Measurements from ENCODE around the gene ATG16L1. TPM values are rescaled to one million over a fixed set of nuclear protein-coding genes. Genes with fewer than 3 reads are reported as not detected.

ATG16L1 gene
- total RNA-seq, 1 donor from 2014 or later: 26.4 TPM

DNA sequence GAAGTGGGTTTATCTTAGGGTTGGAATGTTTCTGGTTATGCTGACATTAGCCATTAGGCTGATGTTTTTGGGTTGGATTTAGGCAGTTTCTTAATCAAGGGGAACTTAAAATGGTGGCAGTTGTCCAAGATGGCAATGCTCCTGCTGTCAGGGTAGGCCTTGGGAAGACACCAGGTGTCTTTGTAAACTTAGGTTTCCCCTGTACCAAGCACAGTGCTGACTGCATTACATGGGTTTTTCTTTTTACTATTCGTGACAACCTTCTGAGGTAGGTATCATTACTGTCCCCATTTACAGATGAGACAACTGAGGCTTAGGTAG is 528 bp upstream of the ATG16L1 start:
- intact Hi-C loops (cut with DNase I): loop anchor here (5.0 kb wide), 1 partner anchor 399 kb away; no protein-coding TSS in a partner anchor
- ATAC-seq (no peak), DNase-seq (ENCODE audit: low spot score) (no peak)

DNA sequence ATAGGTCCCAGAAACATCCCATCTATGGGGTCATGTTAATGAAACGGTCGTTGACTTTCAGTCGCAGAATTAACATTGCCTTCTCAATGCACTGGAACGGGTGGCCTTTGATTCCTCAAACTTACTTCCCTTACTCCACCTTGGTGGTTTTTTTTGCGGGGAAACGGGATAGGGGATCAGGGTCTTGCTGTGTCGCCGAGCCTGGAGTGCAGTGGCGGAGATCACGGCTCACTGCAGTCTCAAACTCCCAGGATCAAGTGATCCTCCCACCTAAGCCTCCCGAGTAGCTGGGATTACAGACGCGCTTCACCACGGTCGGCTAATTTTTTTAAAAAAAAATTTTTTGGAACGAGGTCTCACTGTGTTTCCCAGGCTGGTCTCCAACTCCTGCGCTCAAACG is 754 bp downstream of the ATG16L1 start:
- DNase-seq (ENCODE audit: low spot score) (no peak), ATAC-seq (no peak)
- intact Hi-C loops (cut with DNase I): loop anchor here (5.0 kb wide), 1 partner anchor 400 kb away; no protein-coding TSS in a partner anchor

DNA sequence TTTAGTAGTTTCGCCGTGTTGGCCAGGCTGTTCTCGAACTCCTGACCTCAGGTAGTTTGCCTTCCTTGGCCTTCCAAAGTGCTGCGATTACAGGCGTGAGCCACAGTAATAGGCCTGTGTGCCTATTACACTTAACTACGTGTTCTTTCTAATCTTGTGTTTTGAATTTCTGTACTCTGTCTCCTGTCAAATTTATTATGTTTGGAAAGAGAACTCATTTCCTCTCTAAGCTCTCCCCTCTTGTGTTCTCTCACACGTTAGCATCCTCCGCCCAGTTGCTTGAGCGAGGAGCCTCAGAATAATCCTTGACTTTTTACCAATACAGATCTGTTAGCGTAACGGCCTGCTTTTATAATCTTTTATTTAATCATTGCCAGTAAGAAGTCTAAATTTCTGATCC is 3.7 kb downstream of the ATG16L1 start:
- DNase-seq (ENCODE audit: low spot score) (no peak), ATAC-seq (no peak)

DNA sequence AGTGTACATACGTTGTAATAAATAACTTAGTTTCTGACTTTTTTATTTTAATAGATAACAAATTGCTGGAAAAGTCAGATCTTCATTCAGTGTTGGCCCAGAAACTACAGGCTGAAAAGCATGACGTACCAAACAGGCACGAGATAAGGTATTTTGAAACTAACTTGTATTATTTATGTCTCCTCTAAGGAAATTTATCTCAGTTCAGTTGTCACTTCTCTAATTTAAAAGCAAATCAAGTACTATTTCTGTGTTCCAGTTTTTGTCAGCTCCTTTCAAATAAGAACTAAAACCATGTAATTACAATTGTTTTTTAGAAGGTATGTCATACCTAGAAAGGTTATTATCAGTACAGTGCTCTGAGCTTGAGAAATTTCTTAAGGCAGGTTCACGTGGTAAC is 4.6 kb downstream of the ATG16L1 start:
- intact Hi-C loops (cut with DNase I): no loop called here
- DNase-seq (ENCODE audit: low spot score) (no peak), ATAC-seq (no peak)

More for the DNA sequence above, 3.7 kb downstream of the ATG16L1 start:
- intact Hi-C loops (cut with DNase I): no loop called here

DNA sequence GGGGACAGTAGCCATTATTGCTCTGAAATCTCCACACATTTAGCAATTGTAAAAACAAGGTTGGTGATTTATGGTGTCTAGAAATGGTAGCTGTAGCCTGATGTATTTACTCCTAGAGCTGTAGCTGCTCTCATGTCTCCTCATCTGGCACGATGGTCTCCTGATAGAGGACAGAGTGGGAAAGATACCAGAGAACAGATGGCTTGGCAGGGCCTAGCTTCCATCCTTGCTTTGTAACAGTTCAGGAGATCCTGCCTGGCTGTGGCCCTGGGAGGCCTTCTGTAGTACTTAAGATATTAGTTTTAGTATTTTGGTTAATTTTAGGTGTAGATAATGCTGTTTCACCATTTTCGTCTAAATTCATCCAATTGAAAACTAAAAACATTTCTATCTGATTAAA is 6.7 kb downstream of the ATG16L1 start:
- intact Hi-C loops (cut with DNase I): no loop called here
- DNase-seq (ENCODE audit: low spot score) (no peak), ATAC-seq (no peak)

DNA sequence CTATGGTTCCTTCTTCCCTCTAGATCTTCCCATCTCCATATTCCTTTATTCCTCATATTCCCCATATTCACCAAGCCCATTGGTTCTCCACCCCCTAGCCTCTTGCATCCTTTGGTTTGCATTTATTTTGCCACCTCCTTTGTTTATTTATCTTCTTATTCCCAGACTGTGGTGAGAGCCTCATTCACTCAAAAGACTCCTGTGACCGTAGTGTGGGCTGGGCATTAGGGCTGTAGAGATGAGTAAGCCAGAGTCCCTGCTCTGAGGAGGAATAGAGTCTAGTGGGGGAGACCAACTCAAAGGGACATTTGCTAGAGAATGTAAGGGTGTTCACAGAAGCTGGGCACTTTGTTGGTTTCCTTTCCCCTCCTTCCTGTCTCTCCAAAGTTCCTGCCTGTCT is 8.3 kb downstream of the ATG16L1 start:
- ATAC-seq: no peak
- intact Hi-C loops (cut with DNase I): no loop called here

DNA sequence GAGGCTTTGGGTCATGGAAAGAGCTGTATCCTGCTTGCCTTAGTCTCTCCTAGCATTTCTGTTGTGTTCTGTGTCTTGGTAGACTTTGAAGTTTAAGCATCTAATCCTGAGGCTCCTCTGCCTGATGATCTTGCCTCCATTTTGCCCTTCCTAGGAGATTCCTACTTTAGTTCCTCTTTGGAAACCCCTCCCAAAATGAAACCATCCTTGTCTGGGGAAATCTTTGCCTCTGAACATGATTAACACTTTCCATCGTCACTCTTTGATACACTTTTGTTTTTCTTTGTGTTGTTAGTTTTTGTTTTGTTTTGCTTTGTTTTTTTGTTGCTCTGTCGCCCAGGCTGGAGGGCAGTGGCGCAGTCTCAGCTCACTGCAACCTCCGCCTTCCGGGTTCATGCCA is 9.2 kb downstream of the ATG16L1 start:
- DNase-seq (ENCODE audit: low spot score) (no peak), ATAC-seq (no peak)
- intact Hi-C loops (cut with DNase I): no loop called here

More for the DNA sequence above, 8.3 kb downstream of the ATG16L1 start:
- DNase-seq (ENCODE audit: low spot score): no peak

DNA sequence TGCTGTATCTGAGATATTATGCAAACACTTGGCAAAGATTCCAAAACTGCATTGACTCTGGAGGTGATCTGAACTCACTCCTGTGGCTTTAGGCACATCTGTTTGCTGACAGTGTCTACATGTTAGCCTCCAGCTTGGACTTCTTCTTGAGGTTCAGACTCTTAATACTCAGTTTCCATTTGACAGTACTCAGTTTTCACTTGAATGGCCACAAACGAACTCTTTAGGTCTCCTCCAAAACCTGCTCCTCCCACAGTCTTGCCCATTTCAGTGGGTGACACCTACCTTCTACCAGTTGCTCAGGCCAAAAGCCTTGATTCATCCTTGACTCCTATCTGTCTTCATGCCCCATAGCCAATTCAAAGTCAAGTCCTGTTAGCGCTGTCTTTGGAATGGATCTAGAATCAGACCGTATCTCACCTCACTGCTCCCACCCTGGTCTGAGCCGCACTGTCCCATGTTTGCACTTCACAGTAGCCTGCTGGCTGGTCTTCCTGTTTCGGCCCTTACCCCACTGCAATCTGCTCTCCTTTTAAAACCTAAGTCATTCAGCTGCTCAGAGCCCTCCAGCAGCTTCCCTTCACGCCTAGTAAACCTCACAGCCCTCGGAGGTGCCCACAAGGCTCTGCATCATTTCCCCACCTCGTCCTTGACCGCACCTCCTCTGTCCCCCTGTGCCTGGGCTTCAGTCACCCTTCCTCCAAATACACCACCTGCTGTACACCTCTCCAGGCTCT is 10.5 kb downstream of the ATG16L1 start:
- intact Hi-C loops (cut with DNase I): no loop called here
- ATAC-seq (no peak), DNase-seq (ENCODE audit: low spot score) (no peak)

DNA sequence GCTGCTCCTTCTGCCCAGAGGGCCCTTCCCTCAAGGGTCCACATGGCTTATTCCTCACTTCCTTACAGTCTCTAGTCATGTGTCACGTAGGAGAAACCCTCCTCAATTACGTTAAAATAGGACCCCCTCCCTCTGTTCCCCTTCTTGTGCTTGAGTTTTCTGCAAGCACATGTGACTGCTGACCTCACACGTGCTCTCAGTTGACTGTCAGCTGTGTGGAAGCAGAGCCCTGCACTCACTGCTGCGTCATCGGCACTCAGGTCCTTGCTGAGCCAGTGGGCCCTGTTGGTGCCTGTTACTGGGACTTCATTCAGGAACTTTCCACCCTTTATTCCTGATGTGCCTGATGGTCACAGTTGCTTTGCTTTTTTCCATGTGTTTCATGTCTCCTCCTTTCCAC is 11.1 kb downstream of the ATG16L1 start:
- no peak for DNase-seq (ENCODE audit: low spot score)
- ATAC-seq: no peak
- intact Hi-C loops (cut with DNase I): no loop called here

DNA sequence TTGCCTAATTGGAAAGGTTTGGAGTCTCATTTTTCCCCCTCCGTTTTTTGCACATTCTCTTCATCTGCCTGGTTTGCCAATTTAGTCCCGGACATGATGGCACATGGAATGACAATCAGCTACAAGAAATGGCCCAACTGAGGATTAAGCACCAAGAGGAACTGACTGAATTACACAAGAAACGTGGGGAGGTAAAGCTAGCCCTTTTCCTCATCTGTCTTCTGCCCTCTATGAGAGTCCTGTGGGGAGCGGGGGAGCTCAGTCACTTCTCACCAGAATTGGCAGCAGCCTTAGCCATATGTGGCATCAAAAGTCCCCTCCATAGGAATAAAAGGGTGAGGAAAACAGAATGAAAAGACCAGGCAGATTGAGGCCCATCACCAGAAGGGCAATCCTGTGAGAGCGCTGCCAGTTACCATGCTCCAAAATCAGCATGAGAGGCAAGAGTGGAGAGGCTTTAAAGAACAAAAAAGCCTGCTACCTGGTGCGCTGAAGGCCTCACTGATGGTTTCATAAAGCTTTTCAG is 11.6 kb downstream of the ATG16L1 start:
- no peak for ATAC-seq
- intact Hi-C loops (cut with DNase I): no loop called here

DNA sequence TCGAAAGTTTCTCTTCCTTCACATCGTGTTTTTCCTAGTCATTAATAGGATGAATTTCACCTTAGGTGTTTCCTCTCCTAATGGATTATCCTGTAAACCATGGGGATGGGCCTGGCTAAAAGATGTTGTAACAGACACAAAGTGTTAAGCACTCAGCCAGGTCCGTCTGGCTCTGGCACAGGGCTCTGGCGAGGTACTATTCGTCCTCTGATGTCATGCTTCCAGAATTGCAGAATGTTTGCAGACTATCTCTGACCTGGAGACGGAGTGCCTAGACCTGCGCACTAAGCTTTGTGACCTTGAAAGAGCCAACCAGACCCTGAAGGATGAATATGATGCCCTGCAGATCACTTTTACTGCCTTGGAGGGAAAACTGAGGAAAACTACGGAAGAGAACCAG is 13.2 kb downstream of the ATG16L1 start:
- intact Hi-C loops (cut with DNase I): no loop called here
- ATAC-seq (no peak), DNase-seq (ENCODE audit: low spot score) (no peak)

More for the DNA sequence above, 11.6 kb downstream of the ATG16L1 start:
- no peak for DNase-seq (ENCODE audit: low spot score)

DNA sequence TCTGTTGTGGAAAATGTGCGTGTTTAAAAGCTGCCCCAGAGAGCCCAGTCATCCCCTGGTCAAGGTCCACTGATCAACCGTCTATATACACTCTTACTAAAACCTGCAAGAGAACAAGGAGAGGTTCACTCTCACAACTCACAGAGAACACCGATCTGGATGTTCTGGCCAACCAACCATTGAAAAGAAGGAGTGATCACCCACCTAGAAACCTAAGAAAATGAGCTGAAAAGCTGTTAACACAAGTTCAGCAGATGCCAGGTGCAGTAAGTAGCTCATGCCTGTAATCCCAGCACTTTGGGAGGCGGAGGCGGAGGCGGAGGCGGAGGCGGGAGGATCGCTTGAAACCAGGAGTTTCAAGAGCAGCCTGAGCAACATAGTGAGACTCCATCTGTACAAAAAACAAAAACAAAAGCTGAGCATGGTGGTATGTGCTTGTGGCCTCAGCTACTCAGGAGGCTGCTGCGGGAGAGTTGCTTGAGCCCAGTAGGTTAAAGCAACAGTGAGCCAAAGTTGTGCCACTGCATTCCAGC is 14.5 kb downstream of the ATG16L1 start:
- intact Hi-C loops (cut with DNase I): no loop called here
- ATAC-seq: no peak
- no peak for DNase-seq (ENCODE audit: low spot score)

DNA sequence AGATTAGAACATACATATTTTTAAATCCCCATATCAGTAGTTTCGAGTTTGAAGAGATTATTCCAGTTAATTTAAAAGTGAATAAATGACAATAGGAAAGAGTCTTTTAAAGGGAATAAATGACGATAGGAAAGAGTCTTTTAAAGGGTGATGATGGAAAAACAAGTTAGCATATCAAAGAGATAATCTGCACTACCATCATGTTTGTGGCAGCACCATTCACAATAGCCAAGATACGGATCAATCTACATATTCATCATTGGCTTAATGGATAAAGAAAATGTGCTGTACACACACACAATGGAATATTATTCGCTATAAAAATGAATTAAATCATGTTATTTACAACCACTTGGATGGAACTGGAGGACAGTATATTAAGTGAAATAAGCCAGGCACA is 15.0 kb downstream of the ATG16L1 start:
- ATAC-seq (no peak), DNase-seq (ENCODE audit: low spot score) (no peak)
- intact Hi-C loops (cut with DNase I): no loop called here

DNA sequence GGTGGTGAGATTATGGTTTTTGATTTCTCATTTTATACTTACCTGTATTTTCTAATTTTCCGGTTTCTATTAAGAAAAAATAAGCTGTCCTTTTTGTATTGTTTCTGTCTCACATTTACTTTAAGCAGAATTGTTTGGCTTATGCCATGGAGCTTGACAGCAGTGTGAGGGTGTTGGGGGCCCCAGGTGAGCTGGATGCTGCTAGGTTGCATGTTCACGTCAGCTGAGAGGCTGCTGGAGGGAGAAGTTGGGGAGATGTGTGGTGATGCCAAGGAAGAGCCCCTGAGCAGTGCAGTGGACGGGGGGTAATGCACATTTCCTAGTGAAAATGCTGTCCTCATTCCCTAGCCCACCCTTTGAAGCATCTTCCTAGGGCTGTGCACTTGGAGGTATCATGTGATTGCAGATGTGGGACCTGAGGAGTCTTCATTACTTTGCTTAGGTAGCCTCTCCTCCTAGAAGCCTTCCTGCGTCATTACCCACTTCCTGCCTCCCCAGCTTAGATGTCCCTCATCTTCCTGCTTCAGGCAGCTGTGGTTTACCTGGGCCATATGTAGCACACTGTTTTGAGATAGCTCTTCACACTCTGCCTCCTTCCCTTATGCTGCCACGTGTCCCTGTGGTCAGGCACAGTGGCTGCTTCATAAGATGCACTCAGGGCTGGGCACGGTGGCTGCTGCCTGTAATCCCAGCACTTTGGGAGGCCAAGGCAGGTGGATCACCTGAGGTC is 16.2 kb downstream of the ATG16L1 start:
- intact Hi-C loops (cut with DNase I): no loop called here
- no peak for DNase-seq (ENCODE audit: low spot score)
- ATAC-seq: peak; percentile 50

DNA sequence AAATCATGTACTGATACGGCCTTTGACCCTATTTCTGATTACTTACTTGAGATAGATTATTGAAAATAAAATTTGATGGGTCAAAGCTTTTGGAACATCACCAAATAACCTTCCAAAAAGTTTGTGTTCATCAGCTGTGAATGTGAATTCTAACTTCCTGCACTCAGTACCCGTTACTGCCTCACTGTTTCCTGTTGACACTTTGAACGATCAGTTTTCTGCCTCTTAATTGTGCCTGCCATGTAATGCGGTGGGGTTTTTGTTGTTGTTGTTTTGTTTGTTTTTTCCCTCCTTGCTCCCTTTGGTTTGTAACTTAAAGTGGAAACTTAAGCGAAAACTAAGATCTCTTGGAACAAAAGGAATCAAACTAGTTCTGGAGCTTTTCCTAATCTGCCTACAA is 18.9 kb downstream of the ATG16L1 start:
- no peak for DNase-seq (ENCODE audit: low spot score)
- intact Hi-C loops (cut with DNase I): no loop called here
- ATAC-seq: no peak

DNA sequence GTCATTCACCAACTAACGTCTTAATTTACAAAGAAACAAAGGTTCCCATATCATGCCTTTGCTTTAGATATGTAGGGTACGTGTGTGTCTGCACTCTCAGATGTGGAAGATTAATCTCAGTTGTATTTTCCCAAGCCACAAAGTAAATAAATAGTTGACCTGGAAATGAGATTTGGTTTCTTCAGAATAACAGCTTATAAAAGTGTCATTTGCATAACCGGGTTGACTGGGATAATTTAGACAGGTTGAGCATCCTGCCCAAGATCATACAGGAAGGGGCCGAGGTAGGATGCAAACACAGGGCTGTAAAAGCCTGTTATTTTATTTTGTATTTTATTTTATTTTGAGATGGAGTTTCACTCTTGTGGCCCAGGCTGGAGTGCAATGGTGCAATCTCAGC is 19.5 kb downstream of the ATG16L1 start:
- no peak for DNase-seq (ENCODE audit: low spot score)
- ATAC-seq: no peak
- intact Hi-C loops (cut with DNase I): no loop called here

DNA sequence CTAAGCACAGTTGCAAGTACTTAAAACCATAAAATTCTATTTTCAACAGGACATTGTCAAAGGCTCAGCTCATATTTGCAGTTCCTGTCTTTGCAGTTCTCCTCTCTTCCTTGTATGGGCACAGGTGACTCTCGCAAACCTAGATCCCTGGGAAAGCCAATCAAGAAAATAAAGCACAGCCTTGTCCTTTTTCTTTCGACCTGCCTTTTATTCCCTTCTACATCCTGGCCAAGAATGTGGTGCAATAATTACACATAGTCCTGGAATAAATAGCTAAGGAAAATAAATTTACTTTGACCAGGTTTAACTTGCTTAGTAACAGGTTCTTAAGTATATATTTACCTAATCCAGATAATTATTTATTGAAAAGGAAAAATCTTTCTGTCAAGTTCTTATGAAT is 20.2 kb downstream of the ATG16L1 start:
- ATAC-seq: no peak
- intact Hi-C loops (cut with DNase I): no loop called here
- DNase-seq (ENCODE audit: low spot score): no peak

DNA sequence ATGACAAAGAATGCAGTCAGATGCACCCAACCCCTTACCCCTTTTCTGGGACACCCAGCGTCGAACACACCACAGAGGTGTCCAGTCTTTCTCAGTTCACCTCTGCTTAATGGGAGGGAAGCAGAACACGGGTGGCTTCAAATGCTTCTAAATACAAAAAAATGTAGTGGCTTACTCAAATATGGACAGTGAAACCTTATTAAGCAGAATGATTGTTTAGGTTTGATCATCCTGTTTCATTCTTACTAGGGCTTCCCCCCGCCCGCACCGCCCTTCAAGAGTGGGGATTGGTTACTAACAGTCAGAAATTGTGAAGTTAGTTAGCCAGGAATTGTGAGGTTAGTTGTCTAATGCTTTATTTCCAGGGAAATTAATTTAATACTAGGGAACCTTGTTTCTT is 21.6 kb downstream of the ATG16L1 start:
- no peak for ATAC-seq
- intact Hi-C loops (cut with DNase I): no loop called here
- no peak for DNase-seq (ENCODE audit: low spot score)

DNA sequence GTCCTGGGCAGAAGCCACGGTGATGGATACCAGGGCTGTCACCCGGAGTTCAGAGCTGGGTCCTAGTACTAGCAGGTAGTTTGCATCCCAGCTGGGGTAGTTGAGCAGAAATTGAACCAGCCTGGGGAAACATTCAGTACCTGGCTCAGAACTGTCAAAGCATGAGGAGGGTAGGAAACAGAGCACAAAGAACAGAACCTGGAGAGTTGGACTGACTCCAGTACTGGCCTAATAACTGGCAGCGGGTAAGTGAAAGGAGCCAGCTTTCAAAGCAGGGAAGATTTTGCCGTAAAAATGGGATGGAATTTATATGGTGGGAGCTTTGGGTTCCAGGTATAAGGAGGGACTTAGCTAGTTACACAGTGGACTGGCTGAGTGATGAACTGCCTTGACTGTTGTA is 23.8 kb downstream of the ATG16L1 start:
- DNase-seq (ENCODE audit: low spot score) (no peak), ATAC-seq (no peak)
- intact Hi-C loops (cut with DNase I): no loop called here

DNA sequence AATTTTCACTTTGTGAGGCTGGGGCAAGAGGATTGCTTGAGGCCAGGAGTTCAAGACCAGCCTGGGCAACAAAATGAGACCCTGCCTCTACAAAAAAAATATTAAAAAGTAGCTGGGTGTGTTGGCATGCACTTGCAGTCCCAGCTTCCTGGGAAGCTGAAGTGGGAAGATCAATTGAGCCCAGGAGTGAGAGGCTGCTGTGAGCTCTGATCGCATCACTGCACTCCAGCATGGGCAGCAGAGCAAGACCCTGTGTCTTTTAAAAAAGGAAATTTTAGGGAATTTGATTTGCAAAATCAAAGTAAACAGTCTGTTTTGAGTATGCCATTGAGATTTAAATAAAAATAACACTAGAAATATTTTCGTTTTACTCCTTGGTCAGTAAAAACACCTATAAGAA is 27.4 kb downstream of the ATG16L1 start:
- intact Hi-C loops (cut with DNase I): no loop called here
- no peak for ATAC-seq
- no peak for DNase-seq (ENCODE audit: low spot score)

Data from sciatic nerve (tissue), 2 donors.